ENCODE results near the gene LRRK2.

LRRK2 gene

GRCh38 chr12:40236357-40236850 is 11.6 kb downstream of the LRRK2 start:
- ChIA-PET POLR2A (no interaction called here), CTCF (no interaction called here)
- no peaks in the 10 kb centered on the region for H3K9me3 ChIP-seq (ENCODE audit: control insufficient read depth, insufficient read depth, low read depth, low read length)
- no peaks in the 10 kb centered on the region; a peak in 1 of 3 replicates for H3K36me3 ChIP-seq (ENCODE audit: control insufficient read depth in 2 of 2, insufficient read depth in 1 of 2, low read length in 2 of 2)
- TF ChIP-seq ZNF302 (tag by site-specific recombination; IDR thresholded peaks at IDR 0.05; ENCODE audit: low read depth) = no peak
- no peak for TF ChIP-seq ZNF266 (tag by site-specific recombination; IDR thresholded peaks at IDR 0.05; ENCODE audit: low read depth)
- TF ChIP-seq ZNF488 (tag by site-specific recombination; IDR thresholded peaks at IDR 0.05) = no peak
- no peak for TF ChIP-seq ZNF843 (tag by site-specific recombination; IDR thresholded peaks at IDR 0.05)
- no peak for TF ChIP-seq ZNF214 (tag by site-specific recombination; IDR thresholded peaks at IDR 0.05; ENCODE audit: borderline replicate concordance)
- no peak for TF ChIP-seq ZNF223 (tag by site-specific recombination; IDR thresholded peaks at IDR 0.05)
- no peak for TF ChIP-seq ZIC2 (tag by site-specific recombination; IDR thresholded peaks at IDR 0.05)
- TF ChIP-seq ZNF138 (tag by site-specific recombination; IDR thresholded peaks at IDR 0.05; ENCODE audit: borderline replicate concordance) = no peak
- TF ChIP-seq ZNF16 (tag by site-specific recombination; IDR thresholded peaks at IDR 0.05; ENCODE audit: low read depth) = no peak
- no peak for TF ChIP-seq MZF1 (tag by site-specific recombination; IDR thresholded peaks at IDR 0.05; ENCODE audit: borderline replicate concordance)
- no peak for TF ChIP-seq ZNF114 (tag by site-specific recombination; IDR thresholded peaks at IDR 0.05)
- TF ChIP-seq ZNF837 (tag by site-specific recombination; IDR thresholded peaks at IDR 0.05) = no peak
- TF ChIP-seq RBAK (tag by site-specific recombination; IDR thresholded peaks at IDR 0.05) = no peak
- no peak for TF ChIP-seq KLF9 (tag by site-specific recombination; IDR thresholded peaks at IDR 0.05; ENCODE audit: low read depth)
- H3K27ac ChIP-seq (ENCODE audit: extremely low read depth, low read depth, low read length) = no peak overlapping the region
- H3K4me1 ChIP-seq (ENCODE audit: control insufficient read depth, insufficient read depth, low read length) = peaks cover 7% of the 10 kb centered on the region; the same call in 1 of the 2 replicates
- no peak overlapping the region for H3K4me3 ChIP-seq (ENCODE audit: low read depth, low read length)

GRCh38 chr12:40238266-40238902 is 13.6 kb downstream of the LRRK2 start:
- Histone ChIP-seq H3K36me3 (ENCODE audit: control insufficient read depth in 2 of 2, insufficient read depth in 1 of 2, low read length in 2 of 2) (no peaks in the 10 kb centered on the region; a peak in 1 of 3 replicates), H3K4me1 (ENCODE audit: control insufficient read depth, insufficient read depth, low read length) (peaks cover 11% of the 10 kb centered on the region; the same call in 1 of the 2 replicates), H3K4me3 (ENCODE audit: low read depth, low read length) (no peak overlapping the region), H3K27ac (ENCODE audit: extremely low read depth, low read depth, low read length) (no peak overlapping the region), H3K9me3 (ENCODE audit: control insufficient read depth, insufficient read depth, low read depth, low read length) (no peaks in the 10 kb centered on the region)
- POLR2A ChIA-PET = no interaction called here
- CTCF ChIA-PET = interaction anchor here (0.6 kb wide), 1 partner anchor 722 kb away, joined by 5 read pairs; no protein-coding TSS in a partner anchor
- TF ChIP-seq ZXDB (tag by site-specific recombination; IDR thresholded peaks at IDR 0.05) (0 out of 2 replicates have a peak, but pooled peaks have one; percentile 39), SP2 (tag by site-specific recombination; IDR thresholded peaks at IDR 0.05) (no peak), ZNF426 (tag by site-specific recombination; IDR thresholded peaks at IDR 0.05) (no peak), TRIM28 (IDR thresholded peaks at IDR 0.05; ENCODE audit: borderline replicate concordance, low read length) (peak; percentile 30; the same call in 1 of the 2 replicates), ZNF416 (tag by site-specific recombination; IDR thresholded peaks at IDR 0.05) (no peak), ZBTB10 (tag by site-specific recombination; IDR thresholded peaks at IDR 0.05) (no peak), ZNF548 (tag by site-specific recombination; IDR thresholded peaks at IDR 0.05) (no peak), ZNF660 (tag by site-specific recombination; IDR thresholded peaks at IDR 0.05) (no peak), SP7 (tag by site-specific recombination; IDR thresholded peaks at IDR 0.05) (peak; percentile 89), ZNF843 (tag by site-specific recombination; IDR thresholded peaks at IDR 0.05) (peak; percentile 52; the same call in 1 of the 2 replicates), ZNF423 (tag by site-specific recombination; IDR thresholded peaks at IDR 0.05) (no peak), ZNF629 (tag by site-specific recombination; IDR thresholded peaks at IDR 0.05) (no peak), ZNF221 (tag by site-specific recombination; IDR thresholded peaks at IDR 0.05; ENCODE audit: borderline replicate concordance) (no peak), TCF7L2 (IDR thresholded peaks at IDR 0.05; ENCODE audit: borderline replicate concordance, low read depth, low read length) (peak; percentile 67; the same call in 1 of the 2 replicates), ZNF677 (tag by site-specific recombination; IDR thresholded peaks at IDR 0.05) (no peak), ZNF174 (tag by site-specific recombination; IDR thresholded peaks at IDR 0.05) (no peak), FEZF1 (tag by site-specific recombination; IDR thresholded peaks at IDR 0.05) (peak; percentile 95), ZNF18 (tag by site-specific recombination; IDR thresholded peaks at IDR 0.05) (0 out of 2 replicates have a peak, but pooled peaks have one; percentile 12), GLI4 (tag by site-specific recombination; IDR thresholded peaks at IDR 0.05) (no peak), ZNF302 (tag by site-specific recombination; IDR thresholded peaks at IDR 0.05; ENCODE audit: low read depth) (no peak)
